ENCODE measurements around the gene OCEL1.

- no peak for TF ChIP-seq POLR2A (IDR thresholded peaks at IDR 0.05; ENCODE audit: low read length)
- no peak for TF ChIP-seq GATA1 (IDR thresholded peaks at IDR 0.05; ENCODE audit: low read depth, low read length)
Observed at GRCh38 chr19:17196610-17197009, 29.4 kb upstream of the OCEL1 start.
